ENCODE measurements around the gene TBX3.
A peak's percentile ranks its signal among the peaks of the same experiment; 100 is the strongest.

DNA sequence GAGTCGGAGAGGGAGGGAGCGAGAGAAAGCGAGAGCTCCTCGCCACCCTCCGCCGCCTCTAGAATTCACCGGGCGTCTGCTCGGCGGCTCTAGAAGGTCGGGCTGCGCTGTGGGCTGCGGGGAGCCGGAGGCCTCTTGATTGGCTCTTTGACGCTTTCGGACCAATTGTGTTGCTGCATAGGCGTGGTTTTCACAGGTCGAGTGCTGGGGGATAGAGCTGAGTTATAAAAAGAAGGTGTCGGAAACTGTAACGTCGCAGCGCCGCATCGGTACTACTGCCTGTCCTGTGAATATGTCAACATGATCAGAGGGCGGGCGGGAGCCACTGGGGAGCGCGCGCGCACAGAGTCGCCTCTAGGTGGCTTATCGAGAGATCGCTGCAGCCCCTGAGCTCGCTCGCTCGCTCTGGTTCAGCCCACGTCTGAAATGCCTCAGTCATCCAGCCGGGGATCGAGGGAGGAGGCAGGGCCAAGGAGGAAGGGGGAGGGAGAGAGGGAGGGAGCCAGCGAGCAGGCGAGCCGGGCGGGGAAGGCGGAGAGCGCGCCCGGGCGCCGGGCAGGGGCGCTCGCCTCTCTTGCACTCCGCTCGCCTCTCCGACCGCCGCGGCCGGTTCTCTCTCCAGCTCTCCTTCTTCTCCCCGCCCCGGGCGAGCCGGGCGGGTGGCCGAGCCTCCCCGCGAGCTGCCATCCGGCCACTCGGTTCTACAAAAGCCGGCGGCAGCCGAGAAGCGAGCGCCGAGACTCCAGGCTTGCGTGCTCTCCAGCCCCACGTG lies at the start of gene TBX3:
- TF ChIP-seq EZH2 (IDR thresholded peaks at IDR 0.05; ENCODE audit: borderline replicate concordance, low read depth, low read length, severe bottlenecking): no peak
- TF ChIP-seq, protein P1, sequence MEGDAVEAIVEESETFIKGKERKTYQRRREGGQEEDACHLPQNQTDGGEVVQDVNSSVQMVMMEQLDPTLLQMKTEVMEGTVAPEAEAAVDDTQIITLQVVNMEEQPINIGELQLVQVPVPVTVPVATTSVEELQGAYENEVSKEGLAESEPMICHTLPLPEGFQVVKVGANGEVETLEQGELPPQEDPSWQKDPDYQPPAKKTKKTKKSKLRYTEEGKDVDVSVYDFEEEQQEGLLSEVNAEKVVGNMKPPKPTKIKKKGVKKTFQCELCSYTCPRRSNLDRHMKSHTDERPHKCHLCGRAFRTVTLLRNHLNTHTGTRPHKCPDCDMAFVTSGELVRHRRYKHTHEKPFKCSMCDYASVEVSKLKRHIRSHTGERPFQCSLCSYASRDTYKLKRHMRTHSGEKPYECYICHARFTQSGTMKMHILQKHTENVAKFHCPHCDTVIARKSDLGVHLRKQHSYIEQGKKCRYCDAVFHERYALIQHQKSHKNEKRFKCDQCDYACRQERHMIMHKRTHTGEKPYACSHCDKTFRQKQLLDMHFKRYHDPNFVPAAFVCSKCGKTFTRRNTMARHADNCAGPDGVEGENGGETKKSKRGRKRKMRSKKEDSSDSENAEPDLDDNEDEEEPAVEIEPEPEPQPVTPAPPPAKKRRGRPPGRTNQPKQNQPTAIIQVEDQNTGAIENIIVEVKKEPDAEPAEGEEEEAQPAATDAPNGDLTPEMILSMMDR (IDR thresholded peaks at IDR 0.05; ENCODE audit: extremely low read depth in 1 of 2, insufficient read depth in 1 of 2, low read depth in 1 of 2, low read length in 2 of 2): peak; percentile 34 to 53
- peak; percentile 5 for TF ChIP-seq POLR2AphosphoS5 (IDR thresholded peaks at IDR 0.05; ENCODE audit: insufficient read depth, low read depth, low read length)
- TF ChIP-seq, protein P2, sequence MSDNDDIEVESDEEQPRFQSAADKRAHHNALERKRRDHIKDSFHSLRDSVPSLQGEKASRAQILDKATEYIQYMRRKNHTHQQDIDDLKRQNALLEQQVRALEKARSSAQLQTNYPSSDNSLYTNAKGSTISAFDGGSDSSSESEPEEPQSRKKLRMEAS (IDR thresholded peaks at IDR 0.05; ENCODE audit: insufficient read depth, insufficient read length): no peak
- TF ChIP-seq POLR2A (IDR thresholded peaks at IDR 0.05; ENCODE audit: low read depth, low read length): no peak
- no peak for TF ChIP-seq JUN (IDR thresholded peaks at IDR 0.05; ENCODE audit: borderline replicate concordance, insufficient read depth, insufficient read length, low read depth)
- TF ChIP-seq MYC (IDR thresholded peaks at IDR 0.05; ENCODE audit: low read depth, low read length): no peak
- peak; percentile 63 for TF ChIP-seq GATA2 (IDR thresholded peaks at IDR 0.05; ENCODE audit: insufficient read depth, insufficient read length, low read depth, low read length)

Measured in endothelial cell of umbilical vein (primary cell).